ENCODE results near the gene ANO6.

The ANO6 gene

DNA sequence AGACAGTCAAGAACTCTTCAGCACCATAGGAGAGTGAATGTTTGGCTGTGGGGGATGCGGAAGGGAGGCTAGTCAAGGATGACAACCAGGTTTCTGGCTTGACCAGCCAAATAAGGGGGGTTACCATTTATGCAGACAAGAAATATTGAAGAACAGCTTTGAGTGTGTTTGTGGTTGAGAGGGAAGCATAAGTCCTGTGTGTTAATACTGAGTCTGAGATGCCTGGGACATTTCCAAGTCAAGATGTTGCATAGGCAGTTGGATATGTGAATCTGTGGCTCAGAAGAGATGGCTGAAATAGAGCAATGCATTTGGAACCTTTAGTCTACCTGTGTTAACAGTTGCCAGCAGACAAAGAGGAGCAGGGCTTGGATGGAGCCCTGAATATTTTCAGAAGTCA is 66.1 kb downstream of the ANO6 start:
- no peak for DNase-seq

DNA sequence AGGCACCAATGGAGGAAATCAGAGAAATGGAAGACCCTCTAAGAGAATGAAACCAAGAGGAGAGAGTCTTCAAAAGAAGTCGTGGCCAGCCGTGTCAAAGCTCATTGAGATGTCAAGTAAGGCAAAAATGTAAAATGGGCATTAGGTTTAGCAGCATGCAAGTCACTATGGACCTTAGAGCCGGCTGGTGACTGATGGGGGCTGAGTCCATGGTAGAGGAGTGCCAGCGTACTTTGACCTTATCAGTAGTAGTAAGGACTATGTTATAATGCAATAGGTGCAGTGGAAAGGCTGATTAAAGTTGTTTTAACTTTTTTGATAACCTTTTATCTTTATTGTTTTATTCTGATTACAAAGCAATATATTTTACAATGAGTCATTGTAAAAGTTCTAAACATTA is 66.5 kb downstream of the ANO6 start:
- DNase-seq, result no peak

DNA sequence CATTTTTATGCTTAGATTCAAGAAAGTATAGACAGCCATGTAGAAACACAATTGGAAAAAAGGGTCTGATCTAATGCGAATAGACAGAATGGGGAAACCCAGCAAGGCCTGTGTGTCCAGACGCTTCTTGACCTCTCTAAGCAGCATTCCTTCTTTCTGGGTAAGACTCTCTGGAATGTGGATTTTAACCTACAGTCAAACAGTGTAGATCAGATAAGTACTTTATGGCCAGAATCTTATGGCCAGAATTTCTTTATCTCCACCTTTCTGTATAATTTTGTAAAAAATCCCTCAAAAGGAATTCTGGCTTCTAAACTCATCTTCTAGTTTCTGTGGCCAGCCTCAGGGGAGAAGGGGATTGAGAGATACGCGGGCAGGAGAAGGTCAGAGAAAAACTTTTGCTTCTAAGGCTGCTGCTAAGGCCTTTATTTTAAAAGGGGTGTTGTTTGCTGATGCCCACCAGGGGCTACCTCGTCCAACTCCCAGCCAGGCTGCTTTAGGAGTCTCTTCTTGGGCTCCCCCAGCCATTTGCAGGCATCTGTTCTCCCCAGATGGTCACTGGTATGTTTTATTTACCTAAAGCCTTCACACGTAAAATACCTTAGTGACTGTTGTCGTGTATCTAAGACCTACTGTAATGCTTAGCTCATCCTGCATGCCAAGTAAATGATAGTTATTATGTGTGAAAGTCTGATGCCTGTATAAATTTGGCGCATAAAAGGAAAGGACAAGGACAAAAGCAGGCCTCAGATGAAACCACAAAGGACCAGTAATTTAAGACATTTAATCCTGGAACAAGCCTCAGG is 68.4 kb downstream of the ANO6 start:
- peak; percentile 69 for DNase-seq

DNA sequence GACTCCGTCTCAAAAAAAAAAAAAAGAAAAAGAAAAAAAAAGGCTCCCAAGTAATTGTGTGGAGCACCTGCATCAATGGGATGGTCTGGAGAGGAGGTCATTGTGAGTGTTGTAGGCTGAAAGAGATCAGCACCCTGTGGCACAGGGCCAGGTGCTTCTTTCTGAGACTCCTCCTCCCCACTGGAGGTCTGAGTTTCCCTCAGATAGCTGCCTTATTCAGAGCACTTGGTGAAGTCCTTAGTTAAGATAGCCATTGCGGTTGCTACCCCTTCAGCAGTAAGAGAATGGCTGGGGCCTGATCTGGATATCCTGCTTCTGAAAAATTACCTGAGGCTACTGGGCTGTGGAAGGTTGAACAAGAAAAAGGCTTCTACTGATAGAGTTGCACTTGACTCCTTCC is 69.8 kb downstream of the ANO6 start:
- no peak for DNase-seq

DNA sequence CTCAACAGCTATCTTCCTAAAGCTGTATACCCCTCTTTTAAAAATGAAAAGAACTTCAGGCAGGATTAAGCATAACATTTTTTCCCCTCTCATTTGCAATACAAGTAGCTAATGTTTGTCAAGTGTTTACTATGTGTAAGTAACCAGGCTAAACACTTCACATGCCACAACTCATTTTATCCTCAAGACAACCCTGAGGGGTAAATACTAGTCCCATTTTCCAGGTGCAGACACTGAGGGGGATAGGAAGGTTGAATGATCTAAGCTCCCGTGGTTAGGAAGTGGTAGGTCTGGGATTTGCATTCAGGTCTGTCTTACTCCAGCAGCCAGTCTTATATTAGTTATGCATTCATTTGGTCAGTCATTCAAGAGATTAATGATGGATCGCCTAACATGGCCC is 70.7 kb downstream of the ANO6 start:
- no peak for DNase-seq

DNA sequence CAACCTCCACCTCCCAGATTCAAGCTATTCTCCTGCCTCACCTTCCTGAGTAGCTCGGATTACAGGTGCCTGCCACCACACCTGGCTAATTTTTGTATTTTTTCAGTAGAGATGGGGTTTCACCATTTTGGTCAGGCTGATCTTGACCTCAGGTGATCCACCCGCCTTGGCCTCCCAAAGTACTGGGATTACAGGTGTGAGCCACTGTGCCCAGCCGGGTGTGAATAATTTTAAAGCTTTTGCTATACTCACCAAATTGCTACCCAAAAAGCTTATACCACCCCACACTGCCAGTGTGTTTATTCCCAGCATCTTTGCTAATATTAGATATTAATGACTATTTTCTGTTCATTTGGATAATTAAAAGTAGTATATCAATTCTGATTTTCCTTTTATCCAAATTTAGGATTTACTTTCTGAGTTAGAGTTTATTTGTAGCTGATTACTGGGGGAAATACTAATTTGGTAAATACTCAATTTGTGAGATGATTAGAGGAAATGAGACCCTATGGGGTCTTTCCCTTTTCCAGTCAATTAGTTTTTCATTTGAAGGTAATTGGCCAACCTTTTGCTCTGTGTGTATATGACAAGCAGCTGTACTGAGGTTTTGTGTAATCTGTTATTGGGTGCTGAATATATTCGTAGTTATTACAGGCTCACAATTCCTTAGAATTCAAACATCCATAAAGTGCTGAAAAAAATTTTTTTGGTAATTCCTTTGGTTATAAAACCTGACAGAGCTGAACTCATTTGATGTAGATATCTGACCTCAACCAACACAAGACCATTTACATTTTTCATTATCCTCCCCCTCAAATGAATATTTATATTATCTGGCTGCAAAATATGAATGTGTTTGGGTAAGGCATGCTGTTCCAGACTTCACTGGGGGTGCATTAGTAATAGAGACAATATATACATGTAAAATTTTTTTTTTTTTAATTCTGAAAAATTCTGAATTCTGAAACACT is 73.6 kb downstream of the ANO6 start:
- no peak for DNase-seq

DNA sequence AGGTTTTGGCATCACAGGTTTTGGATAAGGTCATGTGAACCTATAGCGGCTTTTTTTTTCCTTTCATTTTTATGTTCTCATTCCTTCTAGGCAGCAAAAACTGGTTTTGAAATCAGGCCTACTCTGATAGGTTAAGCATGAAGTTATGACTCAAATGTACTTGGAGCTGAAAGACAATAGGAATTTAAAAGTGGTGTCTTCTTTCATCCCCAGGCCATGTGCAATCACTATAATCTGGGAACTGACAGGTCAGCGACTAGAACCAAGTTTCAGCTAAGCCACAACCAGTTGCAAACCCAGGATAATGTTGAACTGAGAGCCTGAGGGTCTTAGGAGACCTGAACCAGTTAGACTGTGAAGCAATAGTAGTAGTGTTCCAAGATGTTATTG is 74.3 kb downstream of the ANO6 start:
- no peak for DNase-seq

DNA sequence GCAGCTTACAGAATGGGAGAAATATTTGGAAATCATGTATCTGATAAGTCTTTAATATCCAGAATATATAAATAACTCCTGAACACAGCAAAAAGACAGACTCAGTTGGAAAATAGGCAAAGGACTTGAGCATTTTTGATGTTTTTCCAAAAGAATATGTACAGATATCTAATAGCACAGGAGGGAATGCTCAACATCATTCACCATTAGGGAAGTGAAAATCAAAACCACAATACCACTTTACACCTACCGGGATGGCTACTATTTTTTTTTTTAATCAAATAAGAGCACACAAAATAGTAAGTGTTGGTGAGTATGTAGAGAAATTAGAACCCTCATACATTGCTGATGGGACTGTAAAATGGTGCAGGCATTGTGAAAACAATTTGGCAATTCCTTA is 75.6 kb downstream of the ANO6 start:
- DNase-seq, result no peak

DNA sequence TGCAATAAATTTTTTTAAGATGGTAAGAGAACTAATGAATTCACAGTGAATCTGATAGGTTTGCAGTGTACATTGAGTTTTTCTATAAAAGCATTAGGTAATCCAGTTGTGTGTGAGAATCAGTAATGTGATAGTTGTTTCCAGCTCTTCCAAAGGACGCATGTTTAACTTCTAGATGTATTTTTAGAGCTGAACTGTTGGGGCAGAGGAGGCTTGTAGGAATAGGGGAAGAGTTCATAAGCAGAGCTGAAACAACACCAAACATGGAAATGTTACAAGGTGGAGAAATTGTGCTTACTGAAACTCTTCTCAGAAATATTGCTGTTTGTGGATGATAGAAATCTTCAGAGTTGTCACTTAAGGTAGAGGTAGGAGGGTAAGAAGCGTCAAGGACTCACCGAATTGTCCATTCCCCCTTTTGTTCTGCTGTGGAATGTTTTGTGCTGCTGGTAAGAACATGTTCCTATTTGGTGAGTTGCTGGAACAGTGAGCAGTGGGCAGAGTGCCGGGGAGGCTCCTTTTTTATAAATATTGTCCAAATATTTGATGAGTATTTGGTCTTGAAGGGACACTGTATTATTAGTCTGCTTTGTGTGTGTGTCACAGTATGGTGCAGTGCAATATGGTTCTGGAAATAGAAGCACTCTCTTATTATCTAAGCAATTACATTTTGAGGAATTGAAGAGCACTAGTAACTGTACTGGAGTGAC is 76.7 kb downstream of the ANO6 start:
- DNase-seq, result no peak

DNA sequence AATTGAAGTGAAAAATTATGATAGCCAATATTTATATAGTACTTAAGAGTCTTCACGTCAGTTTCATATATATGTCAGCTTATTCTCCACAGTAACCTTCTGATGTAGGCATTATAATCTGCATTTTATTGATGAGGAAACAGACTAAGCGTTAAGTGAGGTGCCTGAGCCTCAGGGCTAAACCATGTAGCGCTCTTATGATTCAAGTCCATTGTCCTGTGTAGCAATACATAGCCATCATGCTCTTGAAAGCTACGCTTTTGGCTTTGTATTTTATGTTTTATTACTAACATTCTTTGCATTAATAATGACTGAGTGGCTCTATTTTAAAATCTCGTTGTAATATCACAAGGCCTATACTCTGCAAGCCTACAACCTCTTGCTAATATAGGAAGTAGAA is 79.0 kb downstream of the ANO6 start:
- DNase-seq, result no peak

DNA sequence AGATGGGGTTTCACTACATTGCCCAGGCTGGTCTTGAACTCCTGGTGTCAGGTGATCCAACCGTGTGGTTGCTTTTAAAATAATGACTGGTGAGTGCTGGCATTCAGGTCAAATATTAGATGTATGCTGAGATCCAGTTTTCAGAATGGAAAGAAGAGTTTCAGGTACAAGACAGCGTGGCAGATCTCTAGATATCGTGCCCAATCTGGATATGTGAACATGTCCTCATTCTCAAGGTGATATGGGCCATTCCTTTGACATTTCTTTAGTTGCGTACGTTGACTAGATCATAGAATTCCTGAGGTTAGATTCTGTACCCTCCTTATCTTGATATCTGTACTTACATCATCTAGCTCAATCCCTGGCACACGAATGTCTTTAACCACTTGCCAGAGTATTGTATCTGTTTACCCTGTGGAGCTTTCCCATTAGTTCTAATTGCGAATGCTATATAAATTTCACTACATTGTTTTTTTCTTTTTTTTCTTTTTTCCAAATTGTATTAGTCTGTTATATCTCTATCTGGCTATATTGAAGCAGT is 80.2 kb downstream of the ANO6 start:
- no peak for DNase-seq

DNA sequence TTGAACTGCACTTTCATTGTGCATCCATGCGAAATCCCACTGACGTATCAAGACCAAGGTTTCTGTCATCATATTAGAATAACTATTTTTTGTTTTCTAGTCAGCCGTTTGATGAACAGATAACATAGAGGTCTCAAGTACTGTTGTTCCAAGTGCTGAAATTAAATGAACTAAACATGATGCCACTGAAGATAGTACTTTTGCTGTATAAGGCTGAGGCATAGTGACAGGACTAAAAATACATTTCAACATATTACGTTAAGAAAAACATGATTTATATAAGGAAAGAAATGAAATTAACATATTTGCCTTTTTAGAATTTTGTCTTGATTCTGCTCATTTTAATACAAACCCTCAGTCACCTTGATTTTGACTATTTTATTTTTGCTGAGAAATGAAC is 82.2 kb downstream of the ANO6 start:
- peak; percentile 31 for DNase-seq

DNA sequence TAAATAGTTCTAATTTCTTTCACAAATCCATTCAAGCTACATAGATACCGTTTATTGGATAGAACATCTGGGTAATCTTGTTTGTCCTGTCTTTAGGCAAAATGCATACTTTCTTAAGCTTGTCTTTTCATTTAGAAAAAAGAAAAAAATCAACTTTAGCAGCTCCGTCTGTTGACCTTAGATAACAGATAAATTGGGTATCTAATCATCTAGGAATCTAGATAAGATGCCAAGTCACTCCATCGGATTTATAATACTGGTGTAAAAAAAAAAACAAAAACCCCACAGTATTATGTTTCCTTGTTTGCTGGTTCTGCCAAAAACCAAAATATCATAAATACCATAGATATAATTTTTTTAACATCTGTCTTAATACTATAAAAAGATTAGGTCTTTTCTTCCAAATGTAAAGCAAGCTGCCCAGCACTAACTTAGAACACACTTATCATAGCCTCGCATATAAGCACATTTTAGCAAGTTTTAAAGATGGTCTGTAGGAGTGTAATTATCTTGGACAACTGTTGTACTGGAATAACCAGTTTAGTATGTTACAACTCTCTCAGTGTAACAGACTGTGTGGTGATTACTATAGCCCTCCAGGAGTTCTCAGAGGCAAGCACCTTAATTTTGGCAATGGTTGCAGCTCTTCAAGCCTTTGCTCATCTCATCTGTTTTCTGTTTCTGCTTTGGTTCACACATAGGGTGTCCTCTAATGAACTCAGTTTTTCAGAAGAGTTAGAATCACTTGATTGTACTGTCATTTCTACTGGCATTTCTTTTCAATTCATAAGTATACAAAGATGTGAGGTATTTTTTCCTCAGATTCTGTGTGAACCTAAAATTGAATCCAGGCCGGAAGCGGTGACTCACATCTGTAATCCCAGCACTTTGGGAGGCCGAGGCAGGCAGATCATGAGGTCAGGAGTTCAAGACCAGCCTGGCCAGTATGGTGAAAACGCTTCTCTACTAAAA is 83.1 kb downstream of the ANO6 start:
- DNase-seq, result no peak

DNA sequence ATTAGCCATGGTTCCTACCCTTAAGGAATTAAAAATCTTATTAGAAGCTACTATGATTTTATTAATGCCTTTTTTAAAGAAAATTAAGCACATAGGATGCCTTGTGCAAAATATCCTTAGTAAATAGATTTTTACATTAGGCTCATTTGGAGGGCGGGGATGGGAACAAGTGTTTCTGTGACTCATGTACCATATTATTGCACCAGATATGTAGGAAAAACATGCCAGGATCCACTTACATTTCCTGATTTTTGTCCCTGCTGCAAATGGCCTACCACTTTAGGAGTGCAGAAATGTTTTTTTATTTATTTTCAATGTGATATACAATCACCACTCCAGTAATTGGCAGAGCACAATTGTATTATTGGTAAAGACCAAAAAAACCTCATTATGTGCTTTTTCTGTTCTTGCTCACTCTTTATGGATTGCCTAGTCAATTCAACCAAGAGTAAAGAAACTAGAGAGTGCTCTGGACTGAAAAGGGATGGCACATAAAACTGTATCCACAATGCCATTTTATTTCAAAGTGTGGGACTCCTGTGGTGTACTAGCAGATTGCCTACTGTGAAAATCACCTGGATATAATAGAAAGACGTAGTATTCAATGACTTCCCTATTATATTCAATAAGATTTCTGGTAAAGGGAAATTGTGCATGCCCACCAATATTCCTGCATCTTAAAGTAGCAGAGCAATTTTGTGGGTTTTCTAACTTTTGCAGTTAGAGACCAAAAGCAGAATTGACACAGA is 86.9 kb downstream of the ANO6 start:
- DNase-seq, result no peak

DNA sequence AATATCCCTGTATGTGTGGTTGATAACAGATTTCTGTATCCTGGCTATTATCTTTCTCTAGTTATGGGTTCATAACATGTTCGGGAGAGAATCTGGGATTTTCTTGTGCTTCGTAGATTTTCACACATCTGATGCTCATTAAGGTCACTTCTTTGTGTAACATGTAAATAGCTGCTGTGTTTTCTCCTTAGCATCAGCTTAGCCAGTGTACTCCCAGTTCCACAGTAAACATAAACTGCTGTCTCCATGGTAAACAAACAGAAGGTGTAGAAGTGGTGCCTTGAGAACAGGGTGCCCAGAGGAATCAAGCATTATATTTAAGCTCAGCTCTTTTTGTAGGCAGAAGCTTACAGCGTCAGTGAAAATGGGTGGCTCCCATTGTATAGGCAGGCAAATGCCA is 88.0 kb downstream of the ANO6 start:
- DNase-seq, result no peak

DNA sequence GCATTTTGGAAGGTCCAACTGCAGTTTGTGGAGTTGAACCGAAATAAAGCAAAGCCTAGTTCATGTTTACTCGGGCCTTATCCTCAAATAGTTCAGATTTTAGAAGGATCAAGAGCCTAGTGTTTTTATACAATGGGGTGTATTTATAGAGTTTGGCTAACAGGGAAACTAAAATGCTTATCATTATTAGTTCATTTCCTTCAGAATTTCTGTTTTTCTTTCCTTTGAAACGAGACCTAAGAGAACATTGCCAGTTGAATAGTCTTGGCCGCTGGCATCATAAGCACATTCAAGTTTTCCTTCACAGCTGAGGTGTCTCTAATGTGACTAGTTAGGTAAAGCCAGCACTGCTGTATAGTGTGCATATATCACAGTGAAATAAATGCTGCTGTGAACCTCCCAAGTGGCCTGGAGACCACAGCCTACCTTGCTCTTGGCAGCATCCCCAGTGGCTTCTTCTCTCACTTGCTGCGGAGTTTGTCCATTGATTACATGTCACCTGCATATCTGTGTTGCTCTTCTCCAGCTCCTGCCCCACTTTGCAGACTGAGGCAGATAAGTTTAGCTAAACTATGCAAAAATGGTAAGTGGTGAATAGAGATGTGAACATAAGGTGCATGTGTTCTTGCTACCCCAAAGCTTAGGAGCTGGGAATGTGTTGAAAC is 88.8 kb downstream of the ANO6 start:
- no peak for DNase-seq

DNA sequence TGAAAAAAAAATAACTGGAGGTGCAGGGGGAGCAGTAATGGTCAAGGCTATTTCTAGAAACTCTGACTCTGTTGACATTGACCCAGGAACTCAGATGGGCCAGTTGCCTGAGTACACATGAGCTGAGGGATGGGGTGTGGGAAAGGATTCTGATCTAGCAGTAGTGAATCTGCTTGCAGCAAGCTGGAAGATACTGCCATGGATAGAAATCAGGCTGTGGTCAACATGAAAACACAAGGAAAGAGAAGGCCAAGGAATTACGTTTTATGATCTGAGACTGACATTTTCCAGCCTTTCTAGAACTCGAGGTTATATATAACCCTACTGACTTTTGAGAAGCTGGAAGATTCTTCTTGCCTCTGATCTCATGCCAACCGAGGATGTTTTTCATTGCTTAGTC is 90.0 kb downstream of the ANO6 start:
- no peak for DNase-seq

DNA sequence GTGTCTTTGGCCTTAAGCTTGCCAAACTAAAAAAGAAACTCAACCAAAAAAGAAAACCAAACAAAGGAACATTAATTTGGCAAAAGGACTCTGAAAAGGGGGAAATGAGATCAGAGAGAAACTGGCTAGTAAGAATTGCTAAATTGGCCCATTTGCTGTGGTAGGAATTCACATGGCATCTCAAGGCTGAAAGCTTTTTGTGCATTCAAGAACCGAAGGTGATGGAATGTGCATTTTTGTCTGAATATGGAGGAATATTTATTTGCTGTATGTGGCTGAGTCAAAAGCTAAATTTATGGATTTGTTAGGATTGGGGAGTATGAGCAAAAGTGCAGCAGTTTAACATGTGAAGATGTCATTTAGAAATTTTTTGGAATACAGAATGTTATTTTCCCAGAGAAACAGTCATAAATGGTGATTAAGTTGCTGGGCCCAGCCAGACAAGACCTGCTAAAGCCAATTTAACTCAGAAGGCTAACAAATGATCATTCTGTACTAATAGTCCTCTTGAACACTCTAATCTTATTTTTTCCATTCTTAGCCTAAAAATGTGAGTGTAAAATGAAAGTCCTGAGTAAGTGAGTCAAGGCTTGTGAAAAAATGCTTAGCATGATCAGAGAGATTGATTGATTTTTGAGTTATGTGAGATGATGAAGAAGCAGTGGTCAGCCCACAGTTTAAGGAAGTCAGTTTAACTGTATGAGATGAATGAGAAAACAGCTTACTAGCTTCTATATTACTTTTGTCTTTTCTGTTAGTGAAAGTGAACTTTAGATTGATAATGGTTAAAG is 94.1 kb downstream of the ANO6 start:
- DNase-seq, result no peak

DNA sequence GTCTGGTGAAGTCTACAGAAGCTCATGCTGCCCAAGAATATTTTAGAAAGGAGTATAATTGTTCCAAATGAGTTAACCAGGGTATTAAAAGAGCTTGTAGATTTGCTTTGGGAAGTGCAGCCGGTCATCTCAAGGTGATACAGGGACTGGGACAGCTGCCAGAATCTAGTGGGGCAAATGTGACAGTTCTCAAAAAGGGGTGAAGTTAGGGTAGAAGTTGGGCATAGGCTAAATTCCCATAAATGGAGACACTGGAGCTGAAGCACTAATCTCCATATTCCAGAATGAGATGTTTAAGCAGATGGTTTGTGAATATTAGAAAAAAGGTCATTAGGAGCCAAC is 94.7 kb downstream of the ANO6 start:
- no peak for DNase-seq

DNA sequence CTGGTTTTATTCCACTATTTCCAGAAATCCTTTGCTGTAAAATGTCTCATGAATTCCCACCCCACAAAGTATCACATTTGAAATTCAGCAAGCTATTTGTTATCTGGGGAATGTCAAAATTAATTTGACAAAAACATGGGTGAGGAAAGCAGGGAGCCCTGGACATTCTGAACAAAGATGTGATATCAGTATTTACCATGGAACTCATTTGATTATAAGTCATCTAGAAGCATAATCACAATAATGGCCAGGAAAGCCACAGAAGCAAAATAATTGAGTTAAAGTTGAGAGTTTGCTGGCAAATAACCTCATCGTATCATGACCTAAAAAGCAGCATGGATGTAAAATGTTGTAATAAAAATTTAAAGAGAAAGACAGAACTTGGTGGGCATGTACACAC is 96.1 kb downstream of the ANO6 start:
- DNase-seq, result no peak
